HG02938 (cell line): Measurements from ENCODE around the gene FOXO3.

Experiments
- ATAC-seq: cut with Tn5 transposase; IDR thresholded peaks from one replicate; pipeline ENCODE4 v1.9.1; 2021; ENCODE audit warnings: mild to moderate bottlenecking, moderate library complexity; ENCODE audit not compliant: unreplicated experiment

Gene FOXO3

DNA sequence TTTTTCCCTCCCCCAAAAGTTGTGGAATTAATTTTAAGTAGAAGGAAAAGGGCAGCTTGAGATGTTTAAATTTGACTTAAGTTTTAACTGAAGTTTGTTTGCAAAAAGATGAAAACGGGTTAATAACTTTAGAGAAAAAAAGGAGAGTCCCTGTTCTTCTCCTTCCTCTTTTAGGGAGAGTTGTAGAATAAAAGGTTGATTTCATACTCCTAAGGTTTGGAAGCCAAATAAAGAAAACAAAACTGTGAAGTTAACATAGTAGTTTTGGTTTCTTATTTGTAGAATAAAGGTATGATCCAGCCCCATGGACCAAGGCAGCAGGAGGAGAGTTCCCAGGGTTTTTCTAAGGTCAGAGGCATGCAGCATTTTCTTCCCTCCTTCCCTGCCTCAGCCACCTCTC, 33.4 kb downstream of the FOXO3 start:
- ATAC-seq, result no peak

DNA sequence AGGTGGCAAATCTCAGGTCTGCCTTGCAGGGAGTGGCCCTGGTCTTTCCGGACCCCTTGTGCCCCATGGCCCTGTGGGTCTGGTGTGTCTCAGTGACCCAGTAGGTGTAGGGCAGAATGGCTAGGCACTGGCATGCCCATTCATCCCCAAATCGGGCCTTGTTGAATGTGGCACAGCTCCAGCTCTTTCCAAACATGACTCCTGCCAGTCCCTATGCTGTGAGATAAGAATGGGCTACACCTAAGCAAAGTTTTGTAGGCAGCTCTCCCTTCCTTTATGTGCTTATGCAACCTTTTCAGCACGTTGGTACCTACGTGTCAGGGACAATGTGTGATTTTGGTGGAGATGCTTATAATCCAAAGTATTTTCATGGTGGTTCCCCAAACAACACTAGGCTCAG, 33.9 kb downstream of the FOXO3 start:
- no peak for ATAC-seq

DNA sequence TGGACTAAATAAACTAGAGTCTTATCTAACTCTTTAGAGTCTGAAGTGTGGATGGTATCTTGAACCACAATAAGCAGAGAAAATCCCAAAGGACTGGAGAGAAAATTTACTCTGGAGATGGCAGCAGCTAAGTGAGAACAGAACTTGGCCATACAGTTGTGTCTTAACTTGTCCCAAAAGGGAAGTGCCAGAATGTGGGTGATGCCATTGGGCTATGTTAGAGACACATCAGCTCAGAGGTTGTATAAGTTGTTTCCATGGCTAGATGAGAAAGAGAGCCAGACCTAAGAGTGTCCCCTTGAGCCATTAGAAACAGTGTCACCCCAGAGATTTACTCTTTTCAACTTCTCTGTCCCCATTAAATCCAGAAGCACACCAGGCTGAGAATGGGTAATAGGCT, 36.2 kb downstream of the FOXO3 start:
- no peak for ATAC-seq

DNA sequence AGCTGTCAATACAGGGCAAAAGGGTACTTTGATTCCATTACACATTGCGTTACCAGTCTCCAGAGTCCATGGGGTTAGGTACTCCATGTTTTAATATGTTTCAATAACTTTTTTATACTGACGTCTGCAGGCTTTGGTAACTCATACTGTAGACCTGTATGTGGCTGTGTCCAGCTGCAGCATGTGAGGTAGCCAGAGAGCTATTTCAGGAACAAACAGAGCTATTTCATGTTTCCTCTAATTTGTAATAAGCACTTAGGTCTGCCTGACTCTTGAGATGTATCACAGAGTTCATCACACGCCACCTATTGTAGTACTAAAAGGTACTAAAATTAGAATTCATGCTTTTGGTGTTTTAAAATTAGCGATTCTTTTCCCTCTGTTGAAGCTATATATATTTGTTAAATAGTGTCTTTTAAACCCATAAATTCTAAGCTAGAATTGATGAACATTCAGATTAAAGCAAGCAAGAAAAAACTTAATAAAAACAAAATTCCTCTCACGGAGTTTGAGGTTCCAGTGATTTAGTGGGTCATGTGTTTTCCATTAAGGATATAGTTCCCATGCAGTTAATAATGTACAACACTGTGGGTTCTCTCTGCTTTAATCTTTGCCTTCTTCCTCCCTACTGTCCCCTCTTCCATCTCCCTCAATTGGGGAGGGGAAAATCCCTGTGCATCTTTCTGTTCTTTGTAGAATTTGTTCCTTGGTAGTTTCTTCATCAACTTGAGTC, 37.0 kb downstream of the FOXO3 start:
- ATAC-seq, result peak; percentile 35

DNA sequence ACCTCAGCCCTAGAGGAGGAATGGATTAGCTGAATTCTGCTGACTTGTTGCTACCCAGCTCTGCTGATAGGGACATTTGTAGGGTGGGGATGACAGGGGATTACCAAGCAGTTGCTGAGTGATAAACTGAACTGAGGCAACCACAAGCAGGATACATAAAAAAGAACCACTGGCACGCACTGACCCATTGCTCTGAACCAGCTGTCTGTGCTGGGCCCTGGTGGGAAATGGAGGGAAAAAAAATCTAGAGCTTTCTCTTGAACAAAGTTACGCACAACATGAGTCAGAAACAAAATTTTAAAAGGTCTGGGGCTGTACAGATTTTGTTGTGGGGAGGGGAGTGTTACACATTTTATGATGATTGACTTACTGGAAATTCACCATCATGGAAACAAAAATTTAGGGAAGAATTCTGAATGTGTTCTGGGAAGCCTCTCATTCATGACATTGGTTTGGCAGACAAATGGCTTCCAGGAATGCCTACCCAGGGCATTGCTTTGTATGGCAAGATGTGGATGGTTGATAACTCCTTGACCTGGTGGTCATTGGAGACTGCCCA, 37.7 kb downstream of the FOXO3 start:
- ATAC-seq, result peak; percentile 91

DNA sequence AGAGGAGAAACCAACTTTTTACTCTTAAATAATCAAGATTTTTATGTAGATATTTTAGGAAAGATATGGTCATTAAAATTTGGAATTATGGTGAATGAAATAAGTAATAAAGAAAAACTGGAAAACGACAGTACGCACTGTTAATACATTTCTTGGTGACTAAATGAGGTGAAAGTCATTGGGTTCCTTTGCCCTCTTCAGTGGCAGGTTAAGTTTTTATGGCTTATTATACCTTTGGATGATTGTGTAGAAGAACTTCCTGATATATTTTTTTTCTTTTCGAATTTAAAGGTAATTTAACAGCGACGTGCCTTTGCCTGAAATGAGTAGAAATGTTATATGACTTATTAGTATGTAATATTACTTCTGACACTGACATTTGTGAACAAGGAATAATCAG, 43.4 kb downstream of the FOXO3 start:
- no peak for ATAC-seq

DNA sequence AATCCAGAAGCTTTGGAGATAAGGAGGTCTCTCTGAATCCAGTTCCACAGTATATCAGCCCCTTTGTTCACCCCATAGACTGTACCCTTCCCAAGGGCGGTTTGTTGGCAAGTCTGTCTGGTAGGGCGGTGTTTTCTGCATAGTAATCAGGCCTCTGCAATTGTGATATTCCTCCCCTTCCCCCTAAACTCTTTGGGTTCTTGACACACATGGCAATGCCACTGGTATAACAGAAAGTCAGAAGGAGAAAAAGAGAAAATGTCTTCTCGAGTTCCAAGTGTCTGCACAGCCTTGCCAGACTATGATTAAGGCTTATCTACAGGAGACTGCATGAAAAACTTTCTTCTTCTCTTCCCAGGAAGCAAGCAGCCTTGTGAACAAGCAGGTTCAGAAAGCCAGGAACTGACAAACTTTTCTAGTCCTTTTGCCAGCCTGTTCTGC, 45.6 kb downstream of the FOXO3 start:
- no peak for ATAC-seq

DNA sequence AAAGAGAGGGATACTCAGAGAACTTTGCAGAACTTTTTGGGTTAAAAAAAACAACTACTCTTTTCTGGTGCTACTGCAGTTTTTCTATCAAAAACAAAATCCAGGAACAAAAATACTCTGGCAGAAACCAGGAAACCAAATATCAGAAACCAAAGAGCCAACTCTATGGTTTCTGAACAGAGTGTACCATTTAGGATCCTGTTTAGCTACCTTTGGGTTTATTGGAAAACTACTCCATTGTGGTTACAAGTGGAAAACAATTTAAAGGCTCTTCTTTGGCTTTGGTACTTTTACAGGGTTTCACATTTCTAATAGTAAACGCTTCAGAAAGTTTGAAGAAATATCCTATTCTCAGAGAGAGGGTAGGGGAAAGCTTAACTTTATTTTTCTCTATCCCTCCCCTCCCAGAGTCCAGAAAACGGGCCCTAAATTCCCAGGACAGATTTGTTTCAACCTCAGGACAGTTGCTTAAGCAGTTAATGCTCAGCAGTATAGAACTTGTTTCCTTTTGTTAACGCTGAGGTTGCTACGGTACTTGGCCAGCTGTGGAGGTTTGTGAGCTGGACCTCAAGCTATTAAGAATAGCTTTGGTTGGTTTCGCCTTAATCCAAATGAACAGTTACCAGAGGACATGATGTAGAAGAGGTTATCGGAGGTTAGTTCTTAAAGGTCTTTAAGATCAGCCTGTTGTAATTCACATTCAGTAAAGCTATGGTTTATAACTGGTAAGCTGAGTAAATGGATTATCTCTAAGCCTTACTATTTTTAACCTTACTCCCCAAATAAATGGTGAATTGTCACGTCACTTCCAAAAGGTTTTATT, 47.9 kb downstream of the FOXO3 start:
- ATAC-seq, result no peak

DNA sequence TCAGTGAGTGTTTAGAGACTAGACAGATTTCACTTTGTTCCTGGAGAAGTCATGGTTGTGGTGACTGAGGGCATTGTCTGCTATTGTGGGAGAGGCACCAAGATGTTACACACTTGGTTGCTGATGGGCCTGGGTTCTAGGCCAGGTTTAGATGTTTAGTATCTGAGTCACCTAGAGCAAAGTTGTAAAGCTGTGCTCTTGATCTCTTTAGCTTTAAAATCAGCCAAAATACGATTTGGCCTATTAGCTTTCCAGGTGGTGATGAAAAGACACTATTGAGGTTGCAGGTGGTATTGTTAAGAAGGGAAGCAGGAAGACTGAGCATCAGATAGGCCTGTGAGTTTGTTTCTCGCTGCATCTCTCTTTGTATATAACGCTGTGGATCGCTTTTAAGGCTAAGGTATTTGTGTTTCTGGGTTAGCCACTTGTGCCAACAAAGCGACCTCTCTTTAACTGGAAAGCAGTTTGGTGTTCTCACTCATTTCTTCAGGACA, 48.6 kb downstream of the FOXO3 start:
- ATAC-seq, result no peak

DNA sequence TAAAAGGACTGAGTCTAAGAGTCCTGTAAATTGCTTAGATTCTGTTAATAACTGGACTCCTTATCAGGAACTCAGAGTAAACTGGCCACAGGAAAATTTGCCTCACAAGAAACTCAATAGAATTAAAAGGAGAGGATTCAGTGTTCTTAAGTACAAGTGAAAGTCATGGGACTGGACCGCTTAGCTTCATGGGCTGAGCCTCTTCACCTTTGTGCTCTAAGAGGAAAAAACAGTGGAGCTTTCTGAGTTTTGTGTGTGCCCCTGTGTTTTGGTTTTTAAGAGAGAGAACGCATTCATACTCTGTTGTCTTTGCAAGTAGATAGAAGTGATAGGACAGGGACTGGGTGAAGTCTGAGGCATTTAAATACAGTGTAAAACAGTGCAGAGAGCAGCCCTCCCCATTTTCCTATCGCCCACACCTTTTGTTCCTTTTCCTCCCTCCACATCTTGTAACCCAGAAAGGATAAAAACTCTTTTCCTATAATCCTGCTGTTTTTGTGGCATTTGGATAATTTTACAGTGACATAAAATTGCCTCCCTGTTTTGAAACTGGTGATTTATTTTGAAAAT, 49.6 kb downstream of the FOXO3 start:
- no peak for ATAC-seq

DNA sequence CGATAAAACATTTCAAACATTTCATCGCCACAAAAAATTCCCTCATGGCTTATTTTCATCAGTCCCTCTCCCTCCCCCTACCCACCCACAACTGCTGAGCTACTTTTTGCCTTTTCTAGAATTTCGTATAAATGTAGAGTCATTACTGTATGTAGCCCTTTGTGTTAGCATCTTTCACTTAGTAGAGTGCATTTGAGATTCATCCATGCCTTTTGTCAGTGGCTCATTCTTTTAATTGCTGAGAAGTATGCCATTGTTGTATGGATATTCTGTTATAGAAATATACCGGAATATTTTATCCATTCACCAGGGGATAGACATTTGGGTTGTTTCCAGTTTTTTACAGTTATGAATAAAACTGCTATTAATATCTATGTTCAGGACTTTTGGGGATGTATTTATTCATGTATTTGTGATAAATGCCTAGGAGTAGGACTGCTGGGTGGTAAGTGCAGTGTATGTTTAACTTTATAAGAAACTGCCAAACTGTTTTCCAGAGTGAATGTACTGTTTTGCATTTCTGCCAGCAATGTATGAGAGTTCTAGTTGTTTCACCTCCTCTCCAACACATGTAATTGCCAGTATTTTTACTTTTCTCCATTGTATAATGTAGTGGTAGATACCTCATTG, 50.4 kb downstream of the FOXO3 start:
- ATAC-seq, result no peak

DNA sequence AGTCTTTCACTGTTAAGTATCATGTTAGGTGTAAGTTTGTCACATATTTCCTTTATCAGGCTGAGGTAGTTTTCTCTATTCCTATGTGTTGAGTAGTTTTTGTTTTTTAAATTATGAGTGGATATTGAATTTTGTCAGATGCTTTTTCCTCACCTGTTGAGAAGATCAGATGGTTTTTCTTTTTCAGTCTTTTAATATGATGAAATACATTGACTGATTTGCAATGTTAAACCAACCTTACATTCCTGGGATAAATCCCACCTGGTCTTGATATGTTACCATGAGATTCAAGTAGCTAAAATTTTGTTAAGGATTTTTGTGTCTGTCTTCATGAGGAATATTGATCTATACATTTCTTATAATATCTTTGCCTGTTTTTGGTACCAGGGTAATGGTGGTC, 52.1 kb downstream of the FOXO3 start:
- ATAC-seq, result no peak

DNA sequence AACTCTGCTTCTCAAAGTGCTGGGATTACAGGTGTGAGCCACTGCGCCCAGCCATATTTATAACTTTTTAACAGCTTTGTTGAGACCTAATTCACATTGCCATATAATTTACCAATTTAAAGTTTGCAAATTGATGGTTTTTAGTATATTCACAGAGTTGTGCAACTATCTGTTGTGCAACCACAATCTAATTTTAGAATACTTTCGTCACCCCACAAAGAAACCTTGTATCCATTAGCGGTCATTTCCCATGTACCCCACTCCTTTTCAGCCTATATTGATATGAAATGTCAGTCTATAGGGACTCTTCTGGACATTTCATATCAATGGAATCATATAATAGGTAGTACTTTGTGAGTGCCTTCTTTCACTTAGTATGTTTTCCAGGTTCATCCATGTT, 55.8 kb downstream of the FOXO3 start:
- no peak for ATAC-seq

DNA sequence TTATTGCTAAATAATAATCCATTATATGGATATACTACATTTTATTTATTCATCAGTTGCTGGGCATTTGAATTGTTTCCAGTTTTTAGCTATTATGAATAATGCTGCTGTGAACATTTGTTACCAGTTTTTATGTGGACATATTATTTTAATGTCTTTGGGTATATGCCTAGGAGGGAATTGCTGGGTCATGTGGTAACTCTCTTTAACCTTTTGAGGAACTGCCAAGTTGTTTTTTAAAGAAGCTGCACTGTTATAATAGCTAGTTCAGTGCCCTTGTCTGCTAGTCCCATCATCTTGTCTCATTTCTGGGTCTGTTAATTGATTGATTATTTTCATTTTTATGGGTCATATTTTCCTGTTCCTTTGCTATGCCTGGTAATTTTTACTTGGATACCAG, 56.3 kb downstream of the FOXO3 start:
- ATAC-seq, result no peak

DNA sequence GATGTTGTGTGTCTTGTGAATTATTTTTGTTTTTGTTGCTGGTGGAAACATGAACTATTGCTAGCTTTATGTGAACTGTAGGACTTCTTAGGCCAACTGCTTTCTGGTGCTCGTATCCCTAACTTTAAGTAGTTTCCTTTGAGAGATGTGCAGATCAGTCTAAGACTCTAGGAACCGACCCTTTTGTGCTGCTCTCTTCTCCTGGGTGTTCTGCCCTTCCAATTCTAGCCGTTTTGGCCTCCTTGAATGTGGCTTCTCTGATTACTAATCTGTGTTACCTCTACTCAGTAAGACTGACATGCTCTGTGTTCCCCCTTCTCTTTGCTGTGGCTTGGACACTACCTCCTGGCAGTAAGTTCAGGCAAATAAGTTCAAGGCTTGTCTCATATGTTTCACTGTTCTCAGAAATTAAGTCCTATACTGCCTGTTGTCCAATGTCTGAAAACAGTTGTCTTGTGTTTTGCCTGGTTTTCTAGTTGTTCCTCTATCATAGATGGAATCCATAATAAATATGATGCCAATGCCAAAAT, 58.0 kb downstream of the FOXO3 start:
- ATAC-seq, result no peak

DNA sequence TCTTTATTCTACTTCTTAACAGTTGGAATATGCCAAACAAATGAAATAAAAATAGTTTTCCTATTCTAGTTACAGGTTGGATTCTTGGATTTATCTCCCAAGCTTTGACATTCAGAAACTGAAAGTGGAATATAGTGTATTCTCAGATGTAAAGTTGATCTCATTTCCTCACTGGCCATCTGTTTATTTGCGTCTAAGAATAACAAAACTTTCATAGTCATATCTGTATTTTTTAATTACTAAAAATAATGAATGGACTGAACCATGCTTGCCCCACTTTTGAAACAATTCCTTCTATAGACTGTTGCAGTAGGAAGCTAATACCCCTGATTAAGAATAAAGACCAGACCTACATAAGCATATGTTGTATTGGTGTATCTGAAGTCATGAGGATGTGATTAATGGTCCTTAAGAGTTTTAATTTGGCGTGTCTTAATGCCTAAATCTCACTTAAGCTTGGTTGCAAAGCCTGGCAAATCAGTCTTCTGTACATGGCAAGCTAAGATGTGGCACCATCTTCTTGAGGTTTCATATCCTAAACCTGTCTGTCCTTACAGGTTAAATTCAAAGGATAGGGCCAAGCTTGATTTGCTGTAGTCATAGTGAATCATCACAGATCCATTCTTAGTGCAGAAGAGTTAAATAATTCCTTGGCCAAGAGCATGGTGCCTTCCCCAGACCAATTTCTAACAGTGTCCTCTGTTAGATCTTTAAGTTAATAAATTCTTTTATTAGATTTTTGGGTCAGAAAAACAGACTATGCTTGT, 58.9 kb downstream of the FOXO3 start:
- ATAC-seq, result no peak

DNA sequence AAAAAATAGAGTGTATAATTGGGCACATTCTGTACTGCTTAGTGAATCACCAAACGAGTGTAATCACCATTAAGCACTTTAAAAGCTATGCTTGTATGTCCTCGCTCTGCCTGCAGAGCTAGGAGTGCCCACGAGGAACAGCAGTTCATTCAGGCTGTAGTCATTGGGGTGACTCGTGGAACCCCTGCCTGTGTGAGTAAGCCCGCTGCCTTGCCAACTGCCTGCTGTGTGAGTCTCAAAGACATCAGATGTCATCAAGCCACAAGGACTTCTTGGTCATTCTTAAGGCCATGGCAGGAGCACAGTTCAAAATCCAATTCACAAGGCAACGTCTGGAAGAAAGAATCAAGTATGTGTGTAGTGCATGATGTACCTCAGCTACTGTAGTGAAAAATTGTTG, 60.4 kb downstream of the FOXO3 start:
- no peak for ATAC-seq

DNA sequence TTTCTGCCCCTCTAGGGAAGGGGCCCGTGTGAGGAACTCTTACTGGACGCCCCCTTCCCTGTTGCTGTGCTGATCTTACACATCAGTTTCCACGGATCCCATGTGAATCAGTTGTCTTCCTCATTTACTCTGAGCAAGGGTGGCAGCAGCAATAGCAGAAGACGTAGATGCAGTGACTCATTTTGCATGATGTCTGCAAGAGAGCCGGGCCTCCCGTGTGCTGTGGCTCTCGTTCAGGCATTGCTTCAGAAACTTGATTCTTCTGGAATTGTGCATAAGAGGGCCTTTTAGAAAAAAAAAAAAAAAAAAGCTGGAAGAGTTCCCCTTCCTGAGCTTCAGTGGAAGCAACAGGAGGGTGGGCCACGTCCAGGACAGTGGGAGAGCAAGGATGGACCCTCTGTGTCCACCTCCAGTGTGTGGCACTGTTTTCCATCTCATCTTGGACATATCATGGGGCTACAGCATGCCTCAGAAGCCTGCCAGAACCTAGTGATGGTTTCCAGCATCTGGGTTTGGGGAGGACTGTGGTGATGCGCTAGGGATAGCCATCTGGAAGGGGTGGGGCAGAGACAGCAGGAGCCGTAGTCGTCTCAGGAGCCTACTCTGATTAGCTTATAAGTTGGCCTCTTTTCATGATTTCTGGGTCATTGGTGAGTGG, 62.1 kb downstream of the FOXO3 start:
- ATAC-seq, result no peak

DNA sequence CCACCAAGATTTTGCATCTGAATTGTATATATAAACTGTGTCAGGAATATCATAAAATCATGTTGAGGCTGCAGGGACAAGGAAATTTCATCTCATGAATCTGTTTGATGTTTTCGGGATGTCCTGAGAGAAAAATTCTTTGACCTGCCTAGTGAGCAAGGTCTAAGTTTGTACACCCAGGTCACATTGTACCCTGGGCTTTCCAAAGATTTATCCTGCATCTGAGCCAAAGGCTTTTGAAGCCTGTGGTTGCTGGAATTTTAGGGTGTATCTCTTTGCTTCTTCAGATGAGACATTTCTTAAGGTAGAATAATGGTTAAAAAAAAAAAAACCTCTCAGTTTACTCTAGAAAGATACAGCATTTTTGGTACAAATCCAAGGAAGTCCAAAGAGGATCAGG, 63.3 kb downstream of the FOXO3 start:
- ATAC-seq, result no peak

DNA sequence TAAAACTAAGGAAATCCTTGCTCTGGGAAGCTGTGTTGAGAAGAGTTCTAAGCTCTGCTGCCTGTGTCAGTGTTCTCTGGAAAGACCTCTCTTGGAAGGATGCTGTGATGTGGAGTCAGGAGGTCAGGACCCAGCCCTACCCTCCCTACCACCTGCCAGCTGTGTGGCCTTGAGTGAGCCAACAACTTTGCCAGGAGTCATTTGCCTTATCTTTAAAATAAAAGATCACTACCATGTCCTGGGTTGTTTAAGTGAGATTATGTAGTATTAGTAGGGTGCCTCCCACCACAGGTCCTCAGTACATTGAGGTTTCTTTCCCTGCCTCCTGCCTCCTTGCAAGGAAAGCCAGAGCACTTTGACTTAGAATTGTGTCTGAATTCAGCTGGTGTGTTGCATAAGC, 64.9 kb downstream of the FOXO3 start:
- no peak for ATAC-seq
